PFSK-1 (cell line): Measurements from ENCODE around the gene PGAP3.

Source experiments
- FOXP2 ChIP-seq: optimal IDR thresholded peaks from 2 replicates; pipeline ENCODE3; 2011; ENCODE audit warnings: borderline replicate concordance, control low read depth, inconsistent platforms; ENCODE audit not compliant: insufficient read depth; ENCODE audit errors: extremely low read length, extremely low read depth
- POLR2AphosphoS5 ChIP-seq: IDR thresholded peaks from 2 replicates; pipeline ENCODE4 v1.6.1; 2012; ENCODE audit warnings: low read depth, mild to moderate bottlenecking, control low read depth, low read length, moderate library complexity
- REST ChIP-seq, 2 experiments: IDR thresholded peaks; 2 replicates each; pipeline versions ENCODE4 v1.6.1 to v1.8.0; 2011 to 2012; ENCODE audit warnings: low read depth in 2 of 2, low read length in 2 of 2, control low read depth in 1 of 2, inconsistent platforms in 1 of 2, mild to moderate bottlenecking in 1 of 2, moderate library complexity in 1 of 2; ENCODE audit not compliant: insufficient read depth in 1 of 2
- SIN3A ChIP-seq: IDR thresholded peaks from 2 replicates; pipeline ENCODE4 v1.6.1; 2012; ENCODE audit warnings: mild to moderate bottlenecking, low read length, moderate library complexity, borderline replicate concordance; ENCODE audit not compliant: insufficient read depth
- TAF1 ChIP-seq: IDR thresholded peaks from 2 replicates; pipeline ENCODE4 v1.6.1; 2012; ENCODE audit warnings: low read length, control low read depth, borderline replicate concordance; ENCODE audit not compliant: insufficient read depth

The PGAP3 gene

GRCh38 chr17:39678340-39679116 is 9.3 kb downstream of the PGAP3 start:
- TF ChIP-seq REST (IDR thresholded peaks at IDR 0.05; ENCODE audit: insufficient read depth in 1 of 2, low read depth in 2 of 2, low read length in 2 of 2): no peak
- no peak for TF ChIP-seq TAF1
- TF ChIP-seq FOXP2: no peak
- no peak for TF ChIP-seq POLR2AphosphoS5
- no peak for TF ChIP-seq SIN3A

GRCh38 chr17:39677542-39678339 is 10.1 kb downstream of the PGAP3 start:
- TF ChIP-seq REST (IDR thresholded peaks at IDR 0.05; ENCODE audit: insufficient read depth in 1 of 2, low read depth in 2 of 2, low read length in 2 of 2) (no peak), TAF1 (no peak), SIN3A (no peak), POLR2AphosphoS5 (no peak), FOXP2 (no peak)

- TF ChIP-seq POLR2AphosphoS5 (no peak), REST (IDR thresholded peaks at IDR 0.05; ENCODE audit: insufficient read depth in 1 of 2, low read depth in 2 of 2, low read length in 2 of 2) (no peak), TAF1 (no peak), SIN3A (no peak), FOXP2 (no peak)
These were observed 10.8 kb downstream of the PGAP3 start for GRCh38 chr17:39677072-39677471.

GRCh38 chr17:39676198-39676819 is 11.5 kb downstream of the PGAP3 start:
- TF ChIP-seq TAF1: no peak
- no peak for TF ChIP-seq POLR2AphosphoS5
- no peak for TF ChIP-seq REST (IDR thresholded peaks at IDR 0.05; ENCODE audit: insufficient read depth in 1 of 2, low read depth in 2 of 2, low read length in 2 of 2)
- TF ChIP-seq FOXP2: no peak
- TF ChIP-seq SIN3A: no peak
